ENCODE measurements around the gene ORMDL2.
"Not testable (repeated sequence)": the region's sequence is repeated elsewhere in the genome, so short reads cannot be mapped to it uniquely, and the experiment has no call there.

- TF ChIP-seq CTCF, POLR2AphosphoS5 (IDR thresholded peaks at IDR 0.05): not testable (repeated sequence)
Measured at GRCh38 chr12:55866454-55867004, 48.7 kb downstream of the ORMDL2 start.
